GM19023 (cell line): Measurements from ENCODE around the gene PKIG.

ENCODE experiments used
- ATAC-seq: cut with Tn5 transposase; IDR thresholded peaks from one replicate; pipeline ENCODE4 v1.9.1; 2021; ENCODE audit warnings: mild to moderate bottlenecking, moderate library complexity; ENCODE audit not compliant: unreplicated experiment

PKIG gene

GRCh38 chr20:44656448-44656847, 74.1 kb downstream of the PKIG start:
- no peak for ATAC-seq

- no peak for ATAC-seq
Measured at GRCh38 chr20:44657875-44658274, 75.5 kb downstream of the PKIG start.

GRCh38 chr20:44658810-44659209, 76.4 kb downstream of the PKIG start:
- no peak for ATAC-seq

GRCh38 chr20:44659931-44660330, 77.6 kb downstream of the PKIG start:
- ATAC-seq: no peak

- ATAC-seq: no peak
Measured at GRCh38 chr20:44660581-44660980, 78.2 kb downstream of the PKIG start.

GRCh38 chr20:44662261-44662660, 79.9 kb downstream of the PKIG start:
- no peak for ATAC-seq

GRCh38 chr20:44664131-44664530, 81.8 kb downstream of the PKIG start:
- ATAC-seq: no peak

GRCh38 chr20:44666066-44666465, 83.7 kb downstream of the PKIG start:
- ATAC-seq: no peak
